Activated T-cell treated with anti-CD3 and anti-CD28 coated beads for 48 hours (primary cell): ENCODE data around the gene SDS.

Experiments
- DNase-seq: peaks from one replicate; pipeline ENCODE4 v3.0.0-alpha.2; 2020; ENCODE audit warnings: low read depth

Gene SDS

GRCh38 chr12:113403435-113404415, at the start of gene SDS:
TSS of gene SDS (minus strand) at chr12:113403887. CDS start at chr12:113399708, 4,179 bp downstream.
- no peak for DNase-seq

- no peak for DNase-seq
These were observed 49.6 kb upstream of the SDS start for GRCh38 chr12:113453330-113453729.

GRCh38 chr12:113452458-113452857, 48.8 kb upstream of the SDS start:
- no peak for DNase-seq

GRCh38 chr12:113449839-113450238, 46.2 kb upstream of the SDS start:
- no peak for DNase-seq

- DNase-seq: no peak
These were observed 45.6 kb upstream of the SDS start for GRCh38 chr12:113449299-113449698.

- no peak for DNase-seq
These were observed 45.2 kb upstream of the SDS start for GRCh38 chr12:113448873-113449272.

- no peak for DNase-seq
These were observed 42.0 kb upstream of the SDS start for GRCh38 chr12:113445544-113446171.

- no peak for DNase-seq
These were observed 39.4 kb upstream of the SDS start for GRCh38 chr12:113443030-113443539.

GRCh38 chr12:113440947-113441782, 37.5 kb upstream of the SDS start:
- DNase-seq: no peak

- no peak for DNase-seq
These were observed 36.6 kb upstream of the SDS start for GRCh38 chr12:113440336-113440735.

GRCh38 chr12:113439606-113440030, 35.9 kb upstream of the SDS start:
- DNase-seq: no peak

- no peak for DNase-seq
These were observed 35.6 kb upstream of the SDS start for GRCh38 chr12:113439301-113439597.

- DNase-seq: no peak
These were observed 35.0 kb upstream of the SDS start for GRCh38 chr12:113438523-113439300.

- DNase-seq: no peak
These were observed 34.0 kb upstream of the SDS start for GRCh38 chr12:113437729-113438100.

- DNase-seq: no peak
These were observed 33.5 kb upstream of the SDS start for GRCh38 chr12:113436993-113437728.

GRCh38 chr12:113436586-113436985, 32.9 kb upstream of the SDS start:
- no peak for DNase-seq

- DNase-seq: no peak
These were observed 31.7 kb upstream of the SDS start for GRCh38 chr12:113435367-113435766.

- DNase-seq: no peak
These were observed 29.3 kb upstream of the SDS start for GRCh38 chr12:113432986-113433385.

- no peak for DNase-seq
These were observed 24.8 kb upstream of the SDS start for GRCh38 chr12:113428482-113428881.

- no peak for DNase-seq
These were observed 24.2 kb upstream of the SDS start for GRCh38 chr12:113427882-113428281.

- no peak for DNase-seq
These were observed 22.3 kb upstream of the SDS start for GRCh38 chr12:113425960-113426453.
